Suprapubic skin (tissue), 4 donors: ENCODE results near the gene GUCA1A.

Experiments
- CTCF ChIP-seq, 2 donors: fragments of 200-600 bp in 1 of 2; fragments of 450-650 bp in 1 of 2; sonication (generic) in 1 of 2; IDR thresholded peaks; one replicate each; pipeline ENCODE4 v1.5.1; 2016 to 2019; ENCODE audit warnings: antibody characterized with exemption in 2 of 2, mild to moderate bottlenecking in 1 of 2, moderate library complexity in 1 of 2
- EP300 ChIP-seq: sonication (generic); formaldehyde crosslinking; IDR thresholded peaks from one replicate; pipeline ENCODE4 v1.6.1; 2017; ENCODE audit warnings: antibody characterized with exemption
- POLR2A ChIP-seq, 2 donors: fragments of 450-650 bp; IDR thresholded peaks; one replicate each; pipeline ENCODE4 v1.6.1; 2017; ENCODE audit warnings: antibody characterized with exemption in 2 of 2, mild to moderate bottlenecking in 2 of 2, moderate library complexity in 2 of 2
- POLR2AphosphoS5 ChIP-seq, 3 donors: sonication (generic); formaldehyde crosslinking; IDR thresholded peaks; one replicate each; pipeline ENCODE4 v1.6.1; 2017; ENCODE audit warnings: antibody characterized with exemption in 3 of 3

GRCh38 chr6:42163981-42164380 lies 9.2 kb upstream of the GUCA1A start:
- TF ChIP-seq CTCF (IDR thresholded peaks at IDR 0.05) (no peak), POLR2A (IDR thresholded peaks at IDR 0.05) (no peak), POLR2AphosphoS5 (IDR thresholded peaks at IDR 0.05) (no peak), EP300 (no peak)
